PFSK-1 (cell line): ENCODE measurements around the gene CLMN.

Experiments
- SIN3A ChIP-seq: IDR thresholded peaks from 2 replicates; pipeline ENCODE4 v1.6.1; 2012; ENCODE audit warnings: mild to moderate bottlenecking, low read length, moderate library complexity, borderline replicate concordance; ENCODE audit not compliant: insufficient read depth
- TAF1 ChIP-seq: IDR thresholded peaks from 2 replicates; pipeline ENCODE4 v1.6.1; 2012; ENCODE audit warnings: low read length, control low read depth, borderline replicate concordance; ENCODE audit not compliant: insufficient read depth

DNA sequence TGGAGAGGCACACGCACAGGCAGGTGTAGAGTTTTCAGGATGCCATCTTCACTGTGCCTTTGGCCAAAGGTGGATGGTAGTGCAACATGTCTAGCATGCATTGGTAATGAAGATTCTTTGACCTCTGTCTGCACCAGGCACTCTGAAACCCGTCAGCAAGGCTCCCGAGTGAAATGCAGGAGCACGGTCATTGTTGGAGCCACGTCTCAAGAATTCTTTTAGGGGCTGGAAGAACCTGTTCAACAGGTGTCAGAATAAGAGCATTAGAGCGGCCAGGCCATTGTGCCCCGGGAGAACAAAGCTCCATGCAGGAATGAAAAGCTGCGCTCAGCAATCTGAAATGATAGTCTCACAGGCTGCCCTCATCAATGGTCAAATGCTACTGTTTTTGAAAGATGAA is 122.2 kb downstream of the CLMN start:
- TF ChIP-seq SIN3A (no peak), TAF1 (no peak)
